Measurements from ENCODE around the gene ATPAF2.

ATPAF2 gene

GRCh38 chr17:18039535-18040260 is 730 bp upstream of the ATPAF2 start:
- no peaks in the 10 kb centered on the region for H3K9me3 ChIP-seq (ENCODE audit: control insufficient read depth, insufficient read depth, low read length)
- H3K9me2 ChIP-seq (replicated peaks; ENCODE audit: control insufficient read depth, low read length): no peaks in the 10 kb centered on the region
- H3K4me1 ChIP-seq (ENCODE audit: control insufficient read depth, low read length): peaks cover 50% of the 10 kb centered on the region
- H3K4me2 ChIP-seq (ENCODE audit: low read length): peak overlapping the region; percentile 95
- peak overlapping the region; percentile 99 for H3K4me3 ChIP-seq (ENCODE audit: low read length)
- no peak for TF ChIP-seq CTCF (IDR thresholded peaks at IDR 0.05; ENCODE audit: low read depth, low read length, poor library complexity, severe bottlenecking)
- no peaks in the 10 kb centered on the region for H3K27me3 ChIP-seq (ENCODE audit: control insufficient read depth, low read length)
- peak overlapping the region; percentile 21; the same call in 1 of the 2 replicates for H3K27ac ChIP-seq (ENCODE audit: low read depth, low read length)
- peaks cover 13% of the 10 kb centered on the region for H3K36me3 ChIP-seq (ENCODE audit: control insufficient read depth, low read length)
- H3F3A ChIP-seq (ENCODE audit: control insufficient read depth, insufficient read depth): peaks cover 16% of the 10 kb centered on the region
- peaks cover 86% of the 10 kb centered on the region for H3K79me2 ChIP-seq (ENCODE audit: control insufficient read depth, low read length)
- no peaks in the 10 kb centered on the region; the same call in 1 of the 2 replicates for H4K20me1 ChIP-seq (ENCODE audit: control insufficient read depth, insufficient read depth, low read depth, low read length)

- peaks cover 4% of the 10 kb centered on the region for H3K36me3 ChIP-seq (ENCODE audit: control insufficient read depth, low read length)
- peak overlapping the region; percentile 65 for H3K27ac ChIP-seq (ENCODE audit: low read depth, low read length)
- peaks cover 92% of the 10 kb centered on the region for H3K79me2 ChIP-seq (ENCODE audit: control insufficient read depth, low read length)
These were observed 668 bp downstream of the ATPAF2 start for GRCh38 chr17:18038149-18038850.

GRCh38 chr17:18037486-18037885 is 1.5 kb downstream of the ATPAF2 start:
- H3K4me2 ChIP-seq (ENCODE audit: low read length): peak overlapping the region; percentile 99
- H3K79me2 ChIP-seq (ENCODE audit: control insufficient read depth, low read length): peaks cover 92% of the 10 kb centered on the region
- peaks cover 16% of the 10 kb centered on the region for H3F3A ChIP-seq (ENCODE audit: control insufficient read depth, insufficient read depth)
- H3K27ac ChIP-seq (ENCODE audit: low read depth, low read length): peak overlapping the region; percentile 65; the same call in 1 of the 2 replicates
- H3K4me3 ChIP-seq (ENCODE audit: low read length): peak overlapping the region; percentile 99
- H3K9me3 ChIP-seq (ENCODE audit: control insufficient read depth, insufficient read depth, low read length): no peaks in the 10 kb centered on the region
- TF ChIP-seq EZH2phosphoT487 (IDR thresholded peaks at IDR 0.05; ENCODE audit: borderline replicate concordance, low read length) (no peak), CTCF (IDR thresholded peaks at IDR 0.05; ENCODE audit: low read depth, low read length, poor library complexity, severe bottlenecking) (no peak)
- H3K4me1 ChIP-seq (ENCODE audit: control insufficient read depth, low read length): peaks cover 68% of the 10 kb centered on the region
- no peaks in the 10 kb centered on the region for H3K9me2 ChIP-seq (replicated peaks; ENCODE audit: control insufficient read depth, low read length)
- H3K36me3 ChIP-seq (ENCODE audit: control insufficient read depth, low read length): peaks cover 4% of the 10 kb centered on the region
- peaks cover 6% of the 10 kb centered on the region for H4K20me1 ChIP-seq (ENCODE audit: control insufficient read depth, insufficient read depth, low read depth, low read length)
- no peaks in the 10 kb centered on the region for H3K27me3 ChIP-seq (ENCODE audit: control insufficient read depth, low read length)

More at GRCh38 chr17:18038149-18038850, 668 bp downstream of the ATPAF2 start:
- Histone ChIP-seq H3K9me2 (replicated peaks; ENCODE audit: control insufficient read depth, low read length) (no peaks in the 10 kb centered on the region), H3K4me1 (ENCODE audit: control insufficient read depth, low read length) (peaks cover 64% of the 10 kb centered on the region), H3K4me2 (ENCODE audit: low read length) (peak overlapping the region; percentile 99), H3K9me3 (ENCODE audit: control insufficient read depth, insufficient read depth, low read length) (no peaks in the 10 kb centered on the region), H3F3A (ENCODE audit: control insufficient read depth, insufficient read depth) (peaks cover 16% of the 10 kb centered on the region), H3K4me3 (ENCODE audit: low read length) (peak overlapping the region; percentile 99), H4K20me1 (ENCODE audit: control insufficient read depth, insufficient read depth, low read depth, low read length) (peaks cover under 1% of the 10 kb centered on the region), H3K27me3 (ENCODE audit: control insufficient read depth, low read length) (no peaks in the 10 kb centered on the region)
- no peak for TF ChIP-seq CTCF (IDR thresholded peaks at IDR 0.05; ENCODE audit: low read depth, low read length, poor library complexity, severe bottlenecking)
- TF ChIP-seq EZH2phosphoT487 (IDR thresholded peaks at IDR 0.05; ENCODE audit: borderline replicate concordance, low read length): no peak
